Stimulated activated CD8-positive, alpha-beta memory T cell treated with anti-CD3 and anti-CD28 coated beads, Interleukin-4, amount 100 ng/mL, for 4 hours (primary cell): ENCODE data around the gene PIEZO2.
"Not testable (repeated sequence)": the region's sequence is repeated elsewhere in the genome, so short reads cannot be mapped to it uniquely, and the experiment has no call there.

Experiments used
- DNase-seq, 2 donors: peaks; one replicate each; pipeline ENCODE4 v3.0.0-alpha.2; 2020; ENCODE audit warnings: low read depth in 2 of 2, low spot score in 1 of 2

PIEZO2 gene

GRCh38 chr18:10850216-10850615 lies 299.2 kb downstream of the PIEZO2 start:
- DNase-seq = no peak

- DNase-seq = no peak
These were observed 301.5 kb downstream of the PIEZO2 start for GRCh38 chr18:10847907-10848306.

GRCh38 chr18:10847408-10847790 lies 302.0 kb downstream of the PIEZO2 start:
- no peak for DNase-seq

- no peak for DNase-seq
These were observed 302.5 kb downstream of the PIEZO2 start for GRCh38 chr18:10846657-10847407.

GRCh38 chr18:10846035-10846434 lies 303.3 kb downstream of the PIEZO2 start:
- not testable (repeated sequence) for DNase-seq

GRCh38 chr18:10843565-10843964 lies 305.8 kb downstream of the PIEZO2 start:
- no peak for DNase-seq

- DNase-seq = no peak
These were observed 306.5 kb downstream of the PIEZO2 start for GRCh38 chr18:10842861-10843260.

GRCh38 chr18:10842371-10842770 lies 307.0 kb downstream of the PIEZO2 start:
- DNase-seq = no peak

GRCh38 chr18:10841203-10841602 lies 308.2 kb downstream of the PIEZO2 start:
- DNase-seq = no peak

GRCh38 chr18:10840743-10841142 lies 308.6 kb downstream of the PIEZO2 start:
- DNase-seq = no peak

- no peak for DNase-seq
These were observed 309.9 kb downstream of the PIEZO2 start for GRCh38 chr18:10839421-10839820.

- no peak for DNase-seq
These were observed 310.8 kb downstream of the PIEZO2 start for GRCh38 chr18:10838553-10838952.

- DNase-seq = no peak
These were observed 315.1 kb downstream of the PIEZO2 start for GRCh38 chr18:10834128-10834815.

GRCh38 chr18:10833656-10834055 lies 315.7 kb downstream of the PIEZO2 start:
- no peak for DNase-seq

- DNase-seq = no peak
These were observed 323.0 kb downstream of the PIEZO2 start for GRCh38 chr18:10826400-10826799.

GRCh38 chr18:10822456-10822855 lies 326.9 kb downstream of the PIEZO2 start:
- no peak for DNase-seq

GRCh38 chr18:10820681-10821080 lies 328.7 kb downstream of the PIEZO2 start:
- DNase-seq = no peak

- no peak for DNase-seq
These were observed 335.0 kb downstream of the PIEZO2 start for GRCh38 chr18:10814336-10814735.

GRCh38 chr18:10805587-10806118 lies 343.7 kb downstream of the PIEZO2 start:
- DNase-seq = no peak

GRCh38 chr18:10804126-10804525 lies 345.2 kb downstream of the PIEZO2 start:
- DNase-seq = no peak

GRCh38 chr18:10798727-10799550 lies 350.4 kb downstream of the PIEZO2 start:
- DNase-seq = no peak

- DNase-seq = no peak
These were observed 351.5 kb downstream of the PIEZO2 start for GRCh38 chr18:10797896-10798295.
